Endometrial microvascular endothelial cells (primary cell): ENCODE results near the gene ADPRHL1. TPM values are rescaled to one million over a fixed set of nuclear protein-coding genes. Genes with fewer than 3 reads are reported as not detected.

Experiments
- in situ Hi-C: cut with HindIII; loops from 2 replicates; pipeline ENCODE4 v1.10.0; 2017; ENCODE audit warnings: low sequenced_read_pairs, low pct_unique_long_range_greater_than_20kb; ENCODE audit errors: inconsistent ontology term
- total RNA-seq: library from RNA; depleted of rRNA; stranded (reverse); fragments of >200 nt; gene quantifications from one replicate; pipeline ENCODE4 v1.2.3, GENCODE V29; 2015; ENCODE audit errors: inconsistent ontology term

Gene ADPRHL1
- total RNA-seq, 1 donor from 2014 or later = 17.5 TPM

GRCh38 chr13:113365583-113365970 is 87.7 kb downstream of the ADPRHL1 start:
- in situ Hi-C loops = no loop called here

GRCh38 chr13:113364901-113365582 is 88.2 kb downstream of the ADPRHL1 start:
- in situ Hi-C loops = no loop called here

- in situ Hi-C loops = no loop called here
Measured at GRCh38 chr13:113364311-113364889, 88.9 kb downstream of the ADPRHL1 start.

GRCh38 chr13:113361406-113361805 is 91.9 kb downstream of the ADPRHL1 start:
- in situ Hi-C loops = no loop called here

- in situ Hi-C loops = no loop called here
Measured at GRCh38 chr13:113360446-113360845, 92.8 kb downstream of the ADPRHL1 start.

- in situ Hi-C loops = no loop called here
Measured at GRCh38 chr13:113359571-113359970, 93.7 kb downstream of the ADPRHL1 start.

GRCh38 chr13:113358653-113359190 is 94.6 kb downstream of the ADPRHL1 start:
- in situ Hi-C loops = no loop called here

- in situ Hi-C loops = no loop called here
Measured at GRCh38 chr13:113357529-113357928, 95.8 kb downstream of the ADPRHL1 start.

- in situ Hi-C loops = no loop called here
Measured at GRCh38 chr13:113356596-113356995, 96.7 kb downstream of the ADPRHL1 start.

GRCh38 chr13:113355621-113356020 is 97.7 kb downstream of the ADPRHL1 start:
- in situ Hi-C loops = no loop called here

GRCh38 chr13:113354831-113355610 is 98.3 kb downstream of the ADPRHL1 start:
- in situ Hi-C loops = no loop called here

- in situ Hi-C loops = no loop called here
Measured at GRCh38 chr13:113353254-113353653, 100.0 kb downstream of the ADPRHL1 start.

- in situ Hi-C loops = no loop called here
Measured at GRCh38 chr13:113351514-113352026, 101.7 kb downstream of the ADPRHL1 start.

- in situ Hi-C loops = no loop called here
Measured at GRCh38 chr13:113350938-113351335, 102.4 kb downstream of the ADPRHL1 start.

GRCh38 chr13:113350065-113350937 is 103.0 kb downstream of the ADPRHL1 start:
- in situ Hi-C loops = no loop called here
